ENCODE data around the gene GMPPA.

The GMPPA gene

DNA sequence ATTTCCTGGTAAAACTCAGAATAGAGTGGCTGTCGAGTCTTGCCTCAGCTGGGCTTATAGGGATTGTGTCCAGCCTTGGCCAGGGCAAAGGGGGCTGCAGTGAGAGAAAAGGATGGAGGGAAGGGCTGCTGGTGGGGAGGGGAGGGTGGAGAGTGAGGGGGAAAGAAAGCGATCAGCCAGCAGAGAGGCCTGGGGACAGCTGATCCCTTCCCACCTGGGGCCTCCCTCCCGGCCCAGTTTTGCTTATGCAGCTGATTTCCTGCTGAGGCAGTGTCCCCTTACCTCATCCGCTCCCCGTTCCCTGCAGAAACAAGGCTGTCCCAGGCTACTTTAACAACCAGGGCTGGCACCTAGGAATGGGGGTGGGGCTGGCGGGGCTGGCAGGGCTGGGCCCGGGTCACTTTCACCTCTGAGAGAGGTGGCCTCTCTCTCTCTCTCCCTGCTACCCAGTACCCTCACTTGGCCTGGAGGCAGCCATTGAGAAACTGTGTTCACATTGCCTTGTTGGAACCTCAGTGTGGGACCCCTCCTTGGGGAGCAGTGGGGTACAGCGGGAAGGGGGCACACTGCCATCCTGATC lies 12.2 kb upstream of the GMPPA start:
- DNase-seq = no peak

DNA sequence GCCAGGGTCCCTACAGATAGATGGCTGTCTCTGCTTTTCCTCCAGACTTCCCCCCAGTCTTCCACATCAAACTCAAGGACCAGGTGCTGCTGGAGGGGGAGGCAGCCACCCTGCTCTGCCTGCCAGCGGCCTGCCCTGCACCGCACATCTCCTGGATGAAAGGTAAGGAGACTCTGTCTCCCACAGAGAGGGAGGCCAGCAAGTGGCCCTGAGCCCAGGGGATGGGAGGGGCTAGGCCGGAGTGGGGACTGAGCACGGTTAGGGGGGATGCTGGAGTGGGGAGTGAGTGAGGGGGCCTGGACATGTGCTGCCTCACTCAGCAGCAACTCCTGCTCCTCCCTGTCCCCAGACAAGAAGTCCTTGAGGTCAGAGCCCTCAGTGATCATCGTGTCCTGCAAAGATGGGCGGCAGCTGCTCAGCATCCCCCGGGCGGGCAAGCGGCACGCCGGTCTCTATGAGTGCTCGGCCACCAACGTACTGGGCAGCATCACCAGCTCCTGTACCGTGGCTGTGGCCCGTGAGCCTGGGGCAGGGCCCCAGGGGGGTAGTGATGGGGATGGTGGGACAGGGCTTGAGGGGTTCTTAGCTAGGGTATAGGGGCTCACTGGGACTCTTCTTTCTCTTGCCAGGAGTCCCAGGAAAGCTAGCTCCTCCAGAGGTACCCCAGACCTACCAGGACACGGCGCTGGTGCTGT lies 10.4 kb upstream of the GMPPA start:
- DNase-seq = no peak

DNA sequence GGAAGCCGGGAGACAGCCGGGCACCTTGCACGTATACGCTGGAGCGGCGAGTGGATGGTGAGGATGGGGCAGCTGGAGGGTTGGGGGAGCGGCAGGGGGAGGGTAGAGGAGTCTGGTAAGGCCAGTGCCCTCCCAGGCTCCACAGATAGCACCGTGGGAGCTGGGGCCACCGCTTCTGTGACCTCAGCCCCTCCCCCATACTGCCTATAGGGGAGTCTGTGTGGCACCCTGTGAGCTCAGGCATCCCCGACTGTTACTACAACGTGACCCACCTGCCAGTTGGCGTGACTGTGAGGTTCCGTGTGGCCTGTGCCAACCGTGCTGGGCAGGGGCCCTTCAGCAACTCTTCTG lies 9.9 kb upstream of the GMPPA start:
- DNase-seq = no peak

DNA sequence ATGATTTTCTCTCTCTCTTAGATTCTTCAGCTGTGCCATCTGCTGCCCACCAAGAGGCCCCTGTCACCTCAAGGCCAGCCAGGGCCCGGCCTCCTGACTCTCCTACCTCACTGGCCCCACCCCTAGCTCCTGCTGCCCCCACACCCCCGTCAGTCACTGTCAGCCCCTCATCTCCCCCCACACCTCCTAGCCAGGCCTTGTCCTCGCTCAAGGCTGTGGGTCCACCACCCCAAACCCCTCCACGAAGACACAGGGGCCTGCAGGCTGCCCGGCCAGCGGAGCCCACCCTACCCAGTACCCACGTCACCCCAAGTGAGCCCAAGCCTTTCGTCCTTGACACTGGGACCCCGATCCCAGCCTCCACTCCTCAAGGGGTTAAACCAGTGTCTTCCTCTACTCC lies 9.4 kb upstream of the GMPPA start:
- DNase-seq = no peak

DNA sequence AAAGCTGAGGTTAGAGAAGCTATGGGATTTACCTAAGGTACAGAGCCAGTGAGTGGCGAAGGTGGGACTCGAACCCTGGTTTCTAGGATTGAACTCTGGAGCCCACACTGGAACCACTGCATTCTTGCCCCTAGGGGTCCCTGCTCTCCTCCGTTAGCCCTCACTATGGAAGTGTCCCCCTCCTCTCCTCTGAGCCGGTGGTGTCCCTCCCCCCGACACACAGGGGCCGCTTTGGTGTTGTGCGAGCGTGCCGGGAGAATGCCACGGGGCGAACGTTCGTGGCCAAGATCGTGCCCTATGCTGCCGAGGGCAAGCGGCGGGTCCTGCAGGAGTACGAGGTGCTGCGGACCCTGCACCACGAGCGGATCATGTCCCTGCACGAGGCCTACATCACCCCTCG lies 8.5 kb upstream of the GMPPA start:
- DNase-seq = no peak

DNA sequence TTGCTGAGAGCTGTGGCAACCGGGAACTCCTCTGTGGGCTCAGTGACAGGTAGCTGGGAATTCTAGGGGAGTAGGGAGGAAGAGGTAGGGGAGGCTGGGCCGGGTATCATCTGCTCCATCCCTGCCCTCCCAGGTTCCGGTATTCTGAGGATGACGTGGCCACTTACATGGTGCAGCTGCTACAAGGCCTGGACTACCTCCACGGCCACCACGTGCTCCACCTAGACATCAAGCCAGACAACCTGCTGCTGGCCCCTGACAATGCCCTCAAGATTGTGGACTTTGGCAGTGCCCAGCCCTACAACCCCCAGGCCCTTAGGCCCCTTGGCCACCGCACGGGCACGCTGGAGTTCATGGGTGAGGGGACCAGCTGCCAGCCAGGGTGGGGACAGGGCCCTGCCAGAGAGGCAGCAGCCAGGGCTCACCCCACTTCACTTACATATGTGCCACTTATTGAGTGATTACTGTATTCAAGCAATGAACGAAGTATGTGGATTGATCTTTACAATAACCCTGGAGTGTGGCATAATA lies 8.0 kb upstream of the GMPPA start:
- DNase-seq = no peak

DNA sequence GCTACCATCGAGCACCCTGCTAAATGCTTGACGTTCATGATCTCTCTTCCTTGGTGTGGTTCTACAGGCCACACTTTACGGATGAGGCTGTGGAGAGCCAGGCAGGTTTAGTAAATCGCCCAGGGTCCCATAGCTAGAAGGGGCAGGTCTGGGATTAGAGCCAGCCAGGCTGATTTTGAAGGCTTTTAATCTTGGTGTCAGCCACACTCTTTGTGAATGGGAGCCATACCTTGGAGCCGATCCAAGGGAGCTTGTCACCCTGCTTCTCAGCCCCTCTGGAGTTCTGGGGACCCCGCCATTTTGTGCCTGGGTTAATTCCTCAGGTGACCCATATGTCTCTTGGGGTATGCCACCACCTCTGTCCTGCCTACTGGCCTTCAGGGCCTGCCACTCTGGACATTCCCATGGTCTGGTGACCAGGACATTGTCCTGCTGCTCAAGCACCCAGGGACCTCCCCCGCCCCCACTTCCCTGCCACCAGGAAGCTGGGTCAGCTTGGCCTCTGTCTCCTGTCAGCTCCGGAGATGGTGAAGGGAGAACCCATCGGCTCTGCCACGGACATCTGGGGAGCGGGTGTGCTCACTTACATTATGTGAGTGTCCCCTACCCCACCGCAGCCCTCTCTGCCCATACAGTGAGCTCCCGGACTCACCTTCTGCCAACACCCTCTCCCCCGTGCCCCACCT lies 7.3 kb upstream of the GMPPA start:
- DNase-seq = no peak

DNA sequence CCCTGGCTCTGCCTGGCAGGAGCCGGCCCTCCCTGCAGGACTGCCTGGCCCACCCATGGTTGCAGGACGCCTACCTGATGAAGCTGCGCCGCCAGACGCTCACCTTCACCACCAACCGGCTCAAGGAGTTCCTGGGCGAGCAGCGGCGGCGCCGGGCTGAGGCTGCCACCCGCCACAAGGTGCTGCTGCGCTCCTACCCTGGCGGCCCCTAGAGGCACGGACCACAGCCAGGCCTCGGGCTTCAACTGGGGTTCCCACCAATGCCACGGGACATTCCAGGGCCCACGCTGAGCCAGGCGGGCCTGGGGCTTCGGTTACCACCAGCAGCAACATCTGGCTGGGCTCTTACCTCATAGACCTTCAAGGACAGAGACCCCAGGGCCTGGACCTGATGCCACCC lies 6.1 kb upstream of the GMPPA start:
- no peak for DNase-seq

DNA sequence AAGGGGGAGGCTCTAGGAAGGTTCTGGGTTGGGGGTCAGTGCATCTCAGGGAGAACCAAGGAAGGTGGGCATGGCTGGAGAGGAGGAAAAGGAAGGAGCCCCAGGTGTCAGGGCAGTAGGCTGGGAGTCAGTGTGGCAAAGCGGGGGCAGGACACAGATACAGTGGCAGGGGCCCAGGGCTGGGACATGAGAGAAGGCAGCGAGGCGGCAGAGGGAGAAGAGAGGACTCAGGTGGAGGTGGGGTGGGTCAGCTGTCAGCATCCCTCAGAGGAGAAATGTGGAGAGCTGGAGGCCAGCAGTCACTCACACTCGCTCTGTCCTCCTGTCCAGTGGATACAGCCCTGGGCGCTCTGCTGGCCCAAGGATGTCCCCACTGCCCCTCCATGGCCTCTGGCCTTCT lies 5.6 kb upstream of the GMPPA start:
- DNase-seq = no peak

DNA sequence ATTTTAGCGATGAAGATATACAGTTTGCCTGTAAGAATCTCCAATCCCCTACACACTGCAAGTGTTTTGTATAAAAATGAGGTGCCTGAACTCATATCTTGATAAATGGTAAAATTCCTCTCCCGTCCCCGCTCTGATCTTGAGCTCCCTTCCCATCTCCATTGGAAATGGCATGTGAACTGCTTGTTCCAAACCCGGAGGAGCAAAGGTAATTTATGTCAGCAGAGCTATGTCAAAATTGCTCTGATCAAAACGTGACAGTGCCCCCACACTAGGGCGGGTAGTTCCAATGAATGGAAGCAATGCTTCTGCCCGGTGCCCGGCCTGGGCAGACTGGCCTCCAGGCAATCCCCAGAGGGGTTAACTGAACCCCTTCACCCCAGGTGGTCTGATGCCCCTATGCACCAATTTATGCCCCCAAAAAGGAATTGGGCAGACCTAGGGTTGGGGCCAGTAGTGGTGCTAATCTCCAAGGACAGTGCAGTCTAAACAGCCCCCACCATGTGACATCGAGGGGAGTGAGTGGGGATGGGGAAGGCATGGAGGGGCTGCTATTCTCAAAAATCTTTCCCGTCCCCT lies 3.6 kb upstream of the GMPPA start:
- DNase-seq = no peak

DNA sequence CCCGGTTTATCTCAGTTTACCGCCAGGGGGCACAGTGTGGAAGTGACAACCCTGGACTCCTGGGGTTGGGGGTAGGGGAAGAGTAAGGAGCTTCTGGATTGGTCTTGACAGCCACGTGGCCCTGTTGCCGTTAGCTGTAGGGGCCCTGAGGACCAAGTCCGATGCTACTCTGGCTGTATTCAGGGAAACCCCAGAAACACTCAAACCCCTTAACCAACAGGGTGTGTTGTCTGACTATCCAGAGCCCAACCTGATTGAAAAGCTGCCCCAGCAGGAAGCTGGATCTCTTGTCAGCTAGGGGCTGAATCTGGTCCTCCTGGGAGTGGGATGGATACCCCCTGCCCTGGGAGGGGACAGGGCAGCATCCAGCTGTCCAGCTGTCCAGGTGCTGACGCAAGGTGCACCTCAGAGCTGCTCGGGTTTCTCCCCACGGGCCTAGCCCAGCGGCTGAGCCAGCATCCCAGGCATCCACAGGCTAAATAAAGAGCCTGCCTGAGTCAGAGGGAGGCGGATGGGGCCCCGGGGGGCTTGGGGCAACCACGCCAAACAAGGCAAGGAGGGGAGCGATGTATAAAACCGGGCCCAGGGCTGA lies 3.1 kb upstream of the GMPPA start:
- DNase-seq = no peak

DNA sequence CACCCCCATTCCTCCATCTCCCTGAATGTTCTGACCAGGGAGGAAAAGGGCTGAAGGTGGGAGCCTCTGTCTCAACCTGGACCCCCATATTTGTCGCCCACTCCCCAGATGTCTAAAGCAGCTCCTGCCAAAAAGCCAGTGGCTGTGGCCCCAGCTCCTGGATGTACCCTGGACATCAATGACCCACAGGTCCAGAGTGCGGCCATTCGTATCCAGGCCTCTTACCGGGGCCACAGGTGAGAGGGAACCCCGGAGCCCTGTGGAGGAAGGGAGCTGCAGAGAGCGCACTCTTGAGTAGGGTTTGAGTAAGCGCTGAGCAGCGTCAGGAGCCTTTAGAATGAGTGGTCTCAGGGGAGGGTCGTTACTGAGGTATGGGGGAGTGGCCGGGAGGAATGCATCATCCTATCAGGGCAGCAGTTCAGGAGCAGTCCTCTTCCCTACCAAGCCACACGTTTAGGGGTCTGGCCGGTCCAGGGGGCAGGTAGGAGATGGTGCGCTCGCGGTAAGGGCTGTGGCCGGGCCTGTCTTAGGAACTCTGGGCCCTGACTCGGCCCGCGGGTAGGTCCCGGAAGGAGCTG lies 2.4 kb upstream of the GMPPA start:
- no peak for DNase-seq

DNA sequence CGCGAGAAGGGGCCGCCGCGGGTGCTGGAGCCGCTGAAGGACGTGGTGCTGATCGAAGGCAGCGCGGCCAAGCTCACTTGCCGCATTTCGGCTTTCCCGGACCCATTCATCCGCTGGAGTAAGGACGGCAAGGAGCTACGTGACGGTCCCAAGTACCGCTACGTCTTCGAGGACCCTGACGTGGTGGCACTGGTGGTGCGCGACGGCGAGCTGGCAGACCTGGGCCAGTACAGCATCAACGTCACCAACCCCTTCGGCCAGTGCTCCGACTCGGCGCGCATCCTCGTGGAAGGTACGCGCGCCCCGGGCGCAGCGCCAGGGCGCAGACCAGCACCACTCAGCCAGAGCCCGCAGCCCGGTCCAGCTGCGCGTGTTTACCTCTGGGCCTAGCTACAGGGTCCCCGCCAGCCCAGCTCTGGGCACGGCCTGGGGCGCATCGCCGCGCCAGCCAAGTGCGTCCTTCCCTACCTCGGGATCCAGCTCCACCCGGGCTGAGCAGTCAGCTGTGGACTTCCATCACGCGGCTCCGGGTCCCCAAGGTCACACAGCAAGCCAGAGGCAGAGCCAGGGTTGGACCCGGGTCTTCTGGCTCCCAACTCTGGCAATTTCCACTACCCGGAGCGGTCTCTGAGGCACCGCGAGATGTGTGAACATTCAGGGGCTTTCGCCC lies 1.7 kb upstream of the GMPPA start:
- DNase-seq = no peak

DNA sequence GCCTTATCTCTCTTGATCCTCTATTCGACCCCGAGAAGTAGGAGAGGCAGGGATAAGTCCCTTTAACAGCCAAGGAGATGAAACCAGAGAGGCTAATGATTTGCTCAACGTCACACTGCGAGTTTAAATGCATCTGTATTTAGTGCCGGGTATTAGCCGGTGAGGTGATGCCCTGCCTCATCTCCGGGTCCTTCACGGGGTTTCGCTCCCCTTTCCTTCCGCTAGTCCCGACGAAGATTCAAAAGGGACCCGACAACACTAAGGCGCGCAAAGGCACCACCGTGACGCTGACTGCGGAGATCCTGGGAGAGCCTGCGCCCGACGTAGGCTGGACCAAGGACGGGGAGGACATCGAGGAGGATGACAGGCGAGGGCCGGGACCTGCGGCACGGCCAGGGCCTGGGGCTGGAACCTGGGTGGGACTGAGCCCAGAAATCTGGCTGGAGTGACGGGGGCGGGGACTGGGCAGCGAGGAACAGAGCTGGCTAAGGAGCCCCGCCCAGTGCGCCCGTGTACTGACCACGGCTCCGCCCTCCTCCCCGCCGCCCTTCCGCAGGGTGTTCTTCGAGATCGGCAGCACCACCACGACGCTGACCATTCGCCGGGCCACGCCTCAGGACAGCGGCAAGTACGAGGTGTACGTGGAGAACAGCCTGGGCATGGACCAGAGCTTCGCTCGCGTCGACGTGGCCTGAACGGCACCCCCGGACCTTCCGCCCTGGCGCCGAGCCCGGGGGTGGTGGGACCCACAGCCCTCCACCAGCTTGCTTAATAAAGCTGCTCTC lies 1.0 kb upstream of the GMPPA start:
- no peak for DNase-seq

DNA sequence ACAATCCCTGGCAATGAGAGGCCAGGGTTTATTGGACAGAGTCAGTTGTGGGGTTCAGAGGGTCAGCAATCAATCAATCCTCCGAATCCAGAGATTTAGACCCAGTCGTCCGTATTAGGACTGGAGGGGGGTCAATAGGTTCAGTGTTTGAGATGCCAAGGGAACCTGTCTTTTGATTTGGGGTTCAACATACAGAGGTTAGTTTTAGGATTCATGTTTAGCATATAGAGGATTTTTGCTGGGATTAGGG lies 292 bp downstream of the GMPPA start:
- DNase-seq = no peak

DNA sequence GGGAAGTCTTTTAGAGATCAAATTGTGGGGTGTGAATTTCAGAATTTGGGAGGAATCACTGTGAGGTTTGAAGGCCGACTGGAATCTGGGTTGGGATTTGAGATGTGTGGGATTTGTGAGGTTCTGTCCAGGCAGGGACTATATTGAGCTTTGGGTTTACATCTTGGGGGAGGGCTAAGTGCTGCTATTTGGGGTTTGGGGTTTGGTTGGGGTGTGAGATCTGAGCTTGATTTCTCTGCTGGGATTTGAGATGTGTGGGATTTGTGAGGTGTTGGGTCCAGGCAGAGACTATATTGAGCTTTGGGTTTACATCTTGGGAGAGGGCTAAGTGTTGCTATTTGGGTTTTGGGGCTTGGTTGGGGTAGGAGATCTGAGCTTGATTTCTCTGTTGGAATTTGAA lies 864 bp downstream of the GMPPA start:
- no peak for DNase-seq

DNA sequence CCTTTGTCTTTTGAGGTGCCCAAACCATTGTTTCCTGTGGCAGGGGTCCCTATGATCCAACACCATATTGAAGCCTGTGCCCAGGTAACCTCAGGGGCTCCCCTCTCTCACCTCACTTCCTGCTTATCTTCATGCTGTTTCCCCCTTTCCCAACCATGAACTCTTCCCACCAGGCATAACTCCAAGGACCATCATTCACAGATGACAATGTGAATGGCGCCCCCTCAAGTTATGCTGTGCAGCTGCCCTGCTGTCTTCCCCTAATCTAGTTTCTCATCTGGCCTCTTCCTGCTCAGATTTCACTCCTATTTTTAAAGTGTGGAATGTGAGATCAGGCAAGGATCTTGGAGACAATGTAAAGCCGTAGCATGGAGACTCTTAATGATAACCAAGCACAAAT lies 1.4 kb downstream of the GMPPA start:
- DNase-seq = no peak

DNA sequence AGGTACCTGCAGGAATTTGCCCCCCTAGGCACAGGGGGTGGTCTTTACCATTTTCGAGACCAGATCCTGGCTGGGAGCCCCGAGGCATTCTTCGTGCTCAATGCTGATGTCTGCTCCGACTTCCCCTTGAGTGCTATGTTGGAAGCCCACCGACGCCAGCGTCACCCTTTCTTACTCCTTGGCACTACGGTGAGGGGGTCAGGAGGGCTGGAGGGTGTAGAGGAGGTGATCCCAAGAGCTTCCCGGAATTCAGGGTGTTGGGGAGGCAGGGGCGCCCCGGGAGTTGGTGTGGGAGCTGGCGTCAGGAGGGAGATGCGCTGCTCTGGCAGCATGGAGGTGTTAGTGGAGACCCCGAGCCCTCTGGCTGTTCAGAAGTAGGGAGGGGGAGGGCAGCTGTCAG lies 3.2 kb downstream of the GMPPA start:
- no peak for DNase-seq

DNA sequence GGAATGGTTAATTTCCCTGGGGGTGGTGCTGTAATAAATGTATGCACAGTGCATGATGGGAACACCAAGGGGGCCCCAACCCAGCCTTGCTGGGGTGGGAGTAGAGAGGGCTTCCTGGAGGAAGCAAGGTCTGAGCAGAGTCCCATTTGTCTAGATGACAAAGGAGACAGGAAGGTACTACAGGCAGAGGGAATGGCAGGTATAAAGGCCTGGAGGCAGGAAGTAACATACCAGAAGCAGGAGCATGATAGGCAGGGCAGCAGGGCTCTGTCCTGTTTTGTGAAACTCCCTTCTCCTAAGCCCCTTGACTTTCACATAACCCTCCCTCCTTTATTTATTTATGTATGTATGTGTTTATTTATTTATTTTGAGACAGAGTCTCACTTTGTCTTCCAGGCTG lies 3.9 kb downstream of the GMPPA start:
- DNase-seq = no peak

DNA sequence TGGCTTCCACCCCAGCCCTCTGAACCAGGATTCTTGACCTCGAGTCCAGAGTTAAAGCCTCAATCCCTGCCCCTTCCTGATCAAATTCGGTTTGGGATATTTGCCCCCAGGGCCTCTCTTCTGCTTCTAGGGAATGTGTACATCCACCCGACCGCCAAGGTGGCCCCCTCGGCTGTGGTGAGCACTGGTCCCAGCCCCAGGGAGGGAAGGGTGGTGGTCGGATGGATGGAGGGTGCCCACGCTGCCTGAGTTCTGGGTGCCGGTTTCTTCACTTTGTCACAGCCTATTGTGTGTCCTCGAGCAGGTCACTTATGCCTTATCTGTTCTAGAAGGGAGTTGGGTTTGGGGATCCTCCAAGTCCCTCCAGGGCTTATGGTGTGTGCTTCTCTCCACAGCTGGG lies 6.9 kb downstream of the GMPPA start:
- no peak for DNase-seq

DNA sequence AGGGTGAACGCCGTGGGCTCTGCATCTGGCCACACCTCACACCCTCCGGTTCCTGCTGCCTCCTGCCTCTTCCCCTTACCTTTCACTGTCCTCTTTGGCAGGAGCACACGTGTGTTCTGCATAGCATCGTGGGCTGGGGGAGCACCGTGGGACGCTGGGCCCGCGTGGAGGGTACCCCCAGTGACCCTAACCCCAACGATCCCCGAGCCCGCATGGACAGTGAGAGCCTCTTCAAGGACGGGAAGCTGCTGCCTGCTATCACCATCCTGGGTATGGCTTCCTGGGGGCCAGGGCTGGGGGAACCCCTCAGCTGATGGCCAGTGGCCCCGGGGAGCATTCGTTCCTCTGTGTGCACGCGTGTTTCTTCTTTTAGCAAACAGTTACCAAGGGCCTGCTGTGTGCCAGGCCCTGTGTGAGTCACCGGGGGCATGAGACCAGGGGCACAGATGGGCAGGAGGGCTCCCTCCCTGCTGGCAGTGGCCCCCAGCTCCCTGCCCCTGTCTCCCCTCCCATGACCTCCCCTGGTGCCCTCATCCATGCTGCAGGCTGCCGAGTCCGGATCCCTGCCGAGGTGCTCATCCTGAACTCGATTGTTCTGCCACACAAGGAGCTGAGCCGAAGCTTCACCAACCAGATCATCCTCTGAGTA lies 7.6 kb downstream of the GMPPA start:
- DNase-seq = no peak

Measured in DMS79 (cell line).